NOMO-1 (cell line): ENCODE measurements around the gene CCDC82.

Source experiments
- DNase-seq, 2 experiments: peaks; one replicate each; lab custom pipeline; 2025; ENCODE audit not compliant: unreplicated experiment in 2 of 2; lab: John Stamatoyannopoulos, UW

The CCDC82 gene

GRCh38 chr11:96329855-96330510 is 59.7 kb downstream of the CCDC82 start:
- DNase-seq, result no peak

GRCh38 chr11:96329419-96329818 is 60.3 kb downstream of the CCDC82 start:
- no peak for DNase-seq

- DNase-seq, result no peak
These were observed 61.2 kb downstream of the CCDC82 start for GRCh38 chr11:96328395-96329010.

- no peak for DNase-seq
These were observed 62.8 kb downstream of the CCDC82 start for GRCh38 chr11:96326959-96327358.

- DNase-seq, result no peak
These were observed 64.8 kb downstream of the CCDC82 start for GRCh38 chr11:96324912-96325311.

GRCh38 chr11:96323642-96323985 is 66.1 kb downstream of the CCDC82 start:
- DNase-seq, result no peak

GRCh38 chr11:96322775-96323641 is 66.7 kb downstream of the CCDC82 start:
- no peak for DNase-seq

GRCh38 chr11:96321091-96321490 is 68.6 kb downstream of the CCDC82 start:
- DNase-seq, result no peak

- no peak for DNase-seq
These were observed 69.6 kb downstream of the CCDC82 start for GRCh38 chr11:96319898-96320656.

- DNase-seq, result no peak
These were observed 70.9 kb downstream of the CCDC82 start for GRCh38 chr11:96318850-96319249.

GRCh38 chr11:96318399-96318798 is 71.3 kb downstream of the CCDC82 start:
- DNase-seq, result no peak

GRCh38 chr11:96317985-96318384 is 71.7 kb downstream of the CCDC82 start:
- DNase-seq, result no peak

GRCh38 chr11:96317571-96317970 is 72.1 kb downstream of the CCDC82 start:
- DNase-seq, result no peak

- no peak for DNase-seq
These were observed 72.8 kb downstream of the CCDC82 start for GRCh38 chr11:96316869-96317268.

- no peak for DNase-seq
These were observed 74.2 kb downstream of the CCDC82 start for GRCh38 chr11:96315476-96315875.

- no peak for DNase-seq
These were observed 75.2 kb downstream of the CCDC82 start for GRCh38 chr11:96314326-96315020.

- DNase-seq, result no peak
These were observed 76.5 kb downstream of the CCDC82 start for GRCh38 chr11:96313163-96313562.

- DNase-seq, result no peak
These were observed 78.6 kb downstream of the CCDC82 start for GRCh38 chr11:96311120-96311568.

- DNase-seq, result no peak
These were observed 79.5 kb downstream of the CCDC82 start for GRCh38 chr11:96310236-96310635.

- DNase-seq, result no peak
These were observed 80.1 kb downstream of the CCDC82 start for GRCh38 chr11:96309643-96310017.
